Measurements from ENCODE around the gene RHO. TPM values are rescaled to one million over a fixed set of nuclear protein-coding genes. Genes with fewer than 3 reads are reported as not detected.

The RHO gene
- total RNA-seq, 3 donors from 2014 or later (not counting 1 experiment from before 2014, with no cell fraction given), result not detected

DNA sequence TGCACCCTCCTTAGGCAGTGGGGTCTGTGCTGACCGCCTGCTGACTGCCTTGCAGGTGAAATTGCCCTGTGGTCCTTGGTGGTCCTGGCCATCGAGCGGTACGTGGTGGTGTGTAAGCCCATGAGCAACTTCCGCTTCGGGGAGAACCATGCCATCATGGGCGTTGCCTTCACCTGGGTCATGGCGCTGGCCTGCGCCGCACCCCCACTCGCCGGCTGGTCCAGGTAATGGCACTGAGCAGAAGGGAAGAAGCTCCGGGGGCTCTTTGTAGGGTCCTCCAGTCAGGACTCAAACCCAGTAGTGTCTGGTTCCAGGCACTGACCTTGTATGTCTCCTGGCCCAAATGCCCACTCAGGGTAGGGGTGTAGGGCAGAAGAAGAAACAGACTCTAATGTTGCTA, 2.4 kb downstream of the RHO start:
- no peaks in the 10 kb centered on the region for H3K36me3 ChIP-seq (ENCODE audit: control insufficient read depth, insufficient read depth, low read length)
- no peak overlapping the region for H3K4me3 Mint-ChIP-seq
- H3K4me3 ChIP-seq (ENCODE audit: low read length), result no peak overlapping the region
- no peaks in the 10 kb centered on the region for H3K27me3 ChIP-seq (ENCODE audit: control insufficient read depth, insufficient read depth, low read length)
- intact Hi-C loops (cut with micrococcal nuclease), result no loop called here
- no peak for ATAC-seq
- no peaks in the 10 kb centered on the region for H3K4me1 Mint-ChIP-seq
- TF ChIP-seq, protein P1, sequence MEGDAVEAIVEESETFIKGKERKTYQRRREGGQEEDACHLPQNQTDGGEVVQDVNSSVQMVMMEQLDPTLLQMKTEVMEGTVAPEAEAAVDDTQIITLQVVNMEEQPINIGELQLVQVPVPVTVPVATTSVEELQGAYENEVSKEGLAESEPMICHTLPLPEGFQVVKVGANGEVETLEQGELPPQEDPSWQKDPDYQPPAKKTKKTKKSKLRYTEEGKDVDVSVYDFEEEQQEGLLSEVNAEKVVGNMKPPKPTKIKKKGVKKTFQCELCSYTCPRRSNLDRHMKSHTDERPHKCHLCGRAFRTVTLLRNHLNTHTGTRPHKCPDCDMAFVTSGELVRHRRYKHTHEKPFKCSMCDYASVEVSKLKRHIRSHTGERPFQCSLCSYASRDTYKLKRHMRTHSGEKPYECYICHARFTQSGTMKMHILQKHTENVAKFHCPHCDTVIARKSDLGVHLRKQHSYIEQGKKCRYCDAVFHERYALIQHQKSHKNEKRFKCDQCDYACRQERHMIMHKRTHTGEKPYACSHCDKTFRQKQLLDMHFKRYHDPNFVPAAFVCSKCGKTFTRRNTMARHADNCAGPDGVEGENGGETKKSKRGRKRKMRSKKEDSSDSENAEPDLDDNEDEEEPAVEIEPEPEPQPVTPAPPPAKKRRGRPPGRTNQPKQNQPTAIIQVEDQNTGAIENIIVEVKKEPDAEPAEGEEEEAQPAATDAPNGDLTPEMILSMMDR (IDR thresholded peaks at IDR 0.05), result no peak
- no peaks in the 10 kb centered on the region for H3K27me3 Mint-ChIP-seq (ENCODE audit: low read depth in 2 of 2)
- no peaks in the 10 kb centered on the region for H3K9me3 Mint-ChIP-seq
- peaks cover 6% of the 10 kb centered on the region for H3K4me1 ChIP-seq (ENCODE audit: control insufficient read depth, insufficient read depth, low read length)
- H3K27ac ChIP-seq (ENCODE audit: low read length), result no peak overlapping the region
- no peak overlapping the region for H3K27ac Mint-ChIP-seq
- H3K9me3 ChIP-seq (ENCODE audit: control insufficient read depth, insufficient read depth, low read length), result no peaks in the 10 kb centered on the region
- 94% methylated on average over 13 of the region's 13 CpGs for WGBS (ENCODE audit: insufficient coverage)
- DNase-seq, result no peak
- no peaks in the 10 kb centered on the region for H3K36me3 Mint-ChIP-seq

DNA sequence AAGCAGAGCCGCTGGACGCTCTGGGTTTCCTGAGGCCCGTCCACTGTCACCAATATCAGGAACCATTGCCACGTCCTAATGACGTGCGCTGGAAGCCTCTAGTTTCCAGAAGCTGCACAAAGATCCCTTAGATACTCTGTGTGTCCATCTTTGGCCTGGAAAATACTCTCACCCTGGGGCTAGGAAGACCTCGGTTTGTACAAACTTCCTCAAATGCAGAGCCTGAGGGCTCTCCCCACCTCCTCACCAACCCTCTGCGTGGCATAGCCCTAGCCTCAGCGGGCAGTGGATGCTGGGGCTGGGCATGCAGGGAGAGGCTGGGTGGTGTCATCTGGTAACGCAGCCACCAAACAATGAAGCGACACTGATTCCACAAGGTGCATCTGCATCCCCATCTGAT, 3.3 kb downstream of the RHO start:
- no peaks in the 10 kb centered on the region for H3K9me3 ChIP-seq (ENCODE audit: control insufficient read depth, insufficient read depth, low read length)
- TF ChIP-seq, protein P1 (IDR thresholded peaks at IDR 0.05), result no peak
- intact Hi-C loops (cut with micrococcal nuclease), result no loop called here
- 89% methylated on average over 11 of the region's 11 CpGs for WGBS (ENCODE audit: insufficient coverage)
- H3K27ac ChIP-seq (ENCODE audit: low read length), result no peak overlapping the region
- H3K9me3 Mint-ChIP-seq, result no peaks in the 10 kb centered on the region
- DNase-seq, result no peak
- no peak for ATAC-seq
- no peaks in the 10 kb centered on the region for H3K4me1 Mint-ChIP-seq
- no peaks in the 10 kb centered on the region for H3K36me3 Mint-ChIP-seq
- H3K27me3 Mint-ChIP-seq (ENCODE audit: low read depth in 2 of 2), result no peaks in the 10 kb centered on the region
- no peak overlapping the region for H3K4me3 Mint-ChIP-seq
- no peaks in the 10 kb centered on the region for H3K36me3 ChIP-seq (ENCODE audit: control insufficient read depth, insufficient read depth, low read length)
- no peaks in the 10 kb centered on the region for H3K4me1 ChIP-seq (ENCODE audit: control insufficient read depth, insufficient read depth, low read length)
- no peaks in the 10 kb centered on the region for H3K27me3 ChIP-seq (ENCODE audit: control insufficient read depth, insufficient read depth, low read length)
- H3K4me3 ChIP-seq (ENCODE audit: low read length), result no peak overlapping the region
- no peak overlapping the region for H3K27ac Mint-ChIP-seq

GRCh38 chr3:129532261-129532660, 3.8 kb downstream of the RHO start:
- no peak overlapping the region for H3K4me3 Mint-ChIP-seq
- no peaks in the 10 kb centered on the region for H3K27me3 ChIP-seq (ENCODE audit: control insufficient read depth, insufficient read depth, low read length)
- H3K4me1 Mint-ChIP-seq, result no peaks in the 10 kb centered on the region
- 96% methylated on average over 20 of the region's 20 CpGs for WGBS (ENCODE audit: insufficient coverage)
- DNase-seq (no peak), ATAC-seq (no peak)
- TF ChIP-seq, protein P1 (IDR thresholded peaks at IDR 0.05), result no peak
- H3K9me3 Mint-ChIP-seq, result no peaks in the 10 kb centered on the region
- no peaks in the 10 kb centered on the region for H3K4me1 ChIP-seq (ENCODE audit: control insufficient read depth, insufficient read depth, low read length)
- no peaks in the 10 kb centered on the region for H3K27me3 Mint-ChIP-seq (ENCODE audit: low read depth in 2 of 2)
- no peak overlapping the region for H3K27ac Mint-ChIP-seq
- H3K36me3 ChIP-seq (ENCODE audit: control insufficient read depth, insufficient read depth, low read length), result no peaks in the 10 kb centered on the region
- H3K27ac ChIP-seq (ENCODE audit: low read length), result no peak overlapping the region
- H3K9me3 ChIP-seq (ENCODE audit: control insufficient read depth, insufficient read depth, low read length), result no peaks in the 10 kb centered on the region
- intact Hi-C loops (cut with micrococcal nuclease), result no loop called here
- no peaks in the 10 kb centered on the region for H3K36me3 Mint-ChIP-seq
- H3K4me3 ChIP-seq (ENCODE audit: low read length), result no peak overlapping the region

DNA sequence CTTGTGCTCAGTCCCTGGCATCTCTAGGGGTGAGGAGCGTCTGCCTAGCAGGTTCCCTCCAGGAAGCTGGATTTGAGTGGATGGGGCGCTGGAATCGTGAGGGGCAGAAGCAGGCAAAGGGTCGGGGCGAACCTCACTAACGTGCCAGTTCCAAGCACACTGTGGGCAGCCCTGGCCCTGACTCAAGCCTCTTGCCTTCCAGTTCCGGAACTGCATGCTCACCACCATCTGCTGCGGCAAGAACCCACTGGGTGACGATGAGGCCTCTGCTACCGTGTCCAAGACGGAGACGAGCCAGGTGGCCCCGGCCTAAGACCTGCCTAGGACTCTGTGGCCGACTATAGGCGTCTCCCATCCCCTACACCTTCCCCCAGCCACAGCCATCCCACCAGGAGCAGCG, 5.0 kb downstream of the RHO start:
- intact Hi-C loops (cut with micrococcal nuclease), result no loop called here
- no peaks in the 10 kb centered on the region for H3K4me1 Mint-ChIP-seq
- ATAC-seq, result no peak
- Histone ChIP-seq H3K9me3 (ENCODE audit: control insufficient read depth, insufficient read depth, low read length) (no peaks in the 10 kb centered on the region), H3K27me3 (ENCODE audit: control insufficient read depth, insufficient read depth, low read length) (no peaks in the 10 kb centered on the region), H3K27ac (ENCODE audit: low read length) (no peak overlapping the region), H3K36me3 (ENCODE audit: control insufficient read depth, insufficient read depth, low read length) (no peaks in the 10 kb centered on the region), H3K4me3 (ENCODE audit: low read length) (no peak overlapping the region), H3K4me1 (ENCODE audit: control insufficient read depth, insufficient read depth, low read length) (no peaks in the 10 kb centered on the region)
- no peak overlapping the region for H3K27ac Mint-ChIP-seq
- WGBS (ENCODE audit: insufficient coverage), result 95% methylated on average over 16 of the region's 16 CpGs
- H3K9me3 Mint-ChIP-seq, result no peaks in the 10 kb centered on the region
- H3K27me3 Mint-ChIP-seq (ENCODE audit: low read depth in 2 of 2), result no peaks in the 10 kb centered on the region
- H3K36me3 Mint-ChIP-seq, result no peaks in the 10 kb centered on the region
- no peak overlapping the region for H3K4me3 Mint-ChIP-seq
- DNase-seq, result no peak
- TF ChIP-seq, protein P1 (IDR thresholded peaks at IDR 0.05), result no peak

Data from natural killer cell (primary cell).